Mesendoderm (in vitro differentiated cells): ENCODE results near the gene ZNF831.

Experiments
- DNase-seq: peaks from one replicate; pipeline ENCODE4 v3.0.0; 2013
- H2AK5ac ChIP-seq: 2 replicates; pipeline ENCODE4 v1.6.1; 2013; ENCODE audit warnings: low read length, inconsistent platforms
- H2BK120ac ChIP-seq: 2 replicates; pipeline ENCODE4 v1.6.1; 2013; ENCODE audit warnings: low read depth, mild to moderate bottlenecking, low read length, moderate library complexity, mixed read lengths
- H2BK15ac ChIP-seq: replicated peaks from 2 replicates; pipeline ENCODE4 v1.6.1; 2013; ENCODE audit warnings: low read depth, mild to moderate bottlenecking, moderate library complexity
- H2BK5ac ChIP-seq: 2 replicates; pipeline ENCODE4 v1.6.1; 2013; ENCODE audit warnings: low read length, inconsistent platforms
- H3K18ac ChIP-seq: 2 replicates; pipeline ENCODE4 v1.6.1; 2013; ENCODE audit warnings: mild to moderate bottlenecking, low read length, mixed read lengths
- H3K23ac ChIP-seq: one replicate; pipeline ENCODE4 v1.6.1; 2013; ENCODE audit warnings: low read length
- H3K27ac ChIP-seq: 2 replicates; pipeline ENCODE4 v1.5.1; 2013; ENCODE audit warnings: low read depth, mild to moderate bottlenecking, inconsistent platforms, low read length, moderate library complexity
- H3K27me3 ChIP-seq: 2 replicates; pipeline ENCODE4 v1.6.1; 2013; ENCODE audit warnings: low read length, control low read depth, mild to moderate bottlenecking, inconsistent platforms; ENCODE audit not compliant: insufficient read depth, poor library complexity
- H3K36me3 ChIP-seq: 2 replicates; pipeline ENCODE4 v1.6.1; 2013; ENCODE audit warnings: low read length, inconsistent platforms; ENCODE audit not compliant: control insufficient read depth, insufficient read depth
- H3K4ac ChIP-seq: one replicate; pipeline ENCODE4 v1.6.1; 2013; ENCODE audit warnings: low read depth, mild to moderate bottlenecking, low read length, moderate library complexity
- H3K4me1 ChIP-seq: 2 replicates; pipeline ENCODE4 v1.6.1; 2013; ENCODE audit warnings: low read depth, low read length, inconsistent platforms; ENCODE audit not compliant: control insufficient read depth
- H3K4me2 ChIP-seq: 2 replicates; pipeline ENCODE4 v1.6.1; 2013; ENCODE audit warnings: low read length
- H3K4me3 ChIP-seq: 2 replicates; pipeline ENCODE4 v1.5.1; 2013; ENCODE audit warnings: mild to moderate bottlenecking, low read length
- H3K56ac ChIP-seq: one replicate; pipeline ENCODE4 v1.6.1; 2013; ENCODE audit warnings: low read length
- H3K79me1 ChIP-seq: 2 replicates; pipeline ENCODE4 v1.6.1; 2013; ENCODE audit warnings: low read length, inconsistent platforms
- H3K79me2 ChIP-seq: 2 replicates; pipeline ENCODE4 v1.6.1; 2013; ENCODE audit warnings: mild to moderate bottlenecking, low read length; ENCODE audit not compliant: control insufficient read depth, insufficient read depth
- H3K9ac ChIP-seq: 2 replicates; pipeline ENCODE4 v1.6.1; 2013; ENCODE audit warnings: low read length, inconsistent platforms
- H4K5ac ChIP-seq: one replicate; pipeline ENCODE4 v1.6.1; 2013; ENCODE audit warnings: low read length
- H4K8ac ChIP-seq: one replicate; pipeline ENCODE4 v1.6.1; 2013; ENCODE audit warnings: low read depth, mild to moderate bottlenecking, control low read depth, low read length, moderate library complexity
- WGBS: extraction: QIAGEN DNeasy Blood & Tissue Kit; methylation state at CpG from one replicate; pipeline ENCODE4 v1.1.7; 2013; ENCODE audit warnings: low lambda C conversion rate, missing lambda C conversion rate; ENCODE audit not compliant: insufficient coverage; ENCODE audit errors: extremely low coverage; 5-methylcytosine and 5-hydroxymethylcytosine counted together

Gene ZNF831

GRCh38 chr20:59270380-59270779 lies 106.8 kb downstream of the ZNF831 start:
- Histone ChIP-seq H4K5ac (no peak overlapping the region), H2AK5ac (no peak overlapping the region), H3K56ac (no peak overlapping the region), H2BK15ac (no peak overlapping the region), H3K27ac (no peak overlapping the region), H3K23ac (no peak overlapping the region), H3K27me3 (no peaks in the 10 kb centered on the region), H3K9ac (no peak overlapping the region), H3K4ac (no peak overlapping the region), H3K79me1 (no peaks in the 10 kb centered on the region), H3K4me1 (no peaks in the 10 kb centered on the region), H2BK120ac (no peak overlapping the region), H4K8ac (no peak overlapping the region), H3K79me2 (no peaks in the 10 kb centered on the region), H3K36me3 (no peaks in the 10 kb centered on the region), H3K4me2 (no peak overlapping the region), H3K4me3 (no peak overlapping the region), H2BK5ac (no peak overlapping the region), H3K18ac (no peak overlapping the region)
- no peak for DNase-seq
- WGBS: no CpG with 5 or more reads among the region's 3 CpGs

DNA sequence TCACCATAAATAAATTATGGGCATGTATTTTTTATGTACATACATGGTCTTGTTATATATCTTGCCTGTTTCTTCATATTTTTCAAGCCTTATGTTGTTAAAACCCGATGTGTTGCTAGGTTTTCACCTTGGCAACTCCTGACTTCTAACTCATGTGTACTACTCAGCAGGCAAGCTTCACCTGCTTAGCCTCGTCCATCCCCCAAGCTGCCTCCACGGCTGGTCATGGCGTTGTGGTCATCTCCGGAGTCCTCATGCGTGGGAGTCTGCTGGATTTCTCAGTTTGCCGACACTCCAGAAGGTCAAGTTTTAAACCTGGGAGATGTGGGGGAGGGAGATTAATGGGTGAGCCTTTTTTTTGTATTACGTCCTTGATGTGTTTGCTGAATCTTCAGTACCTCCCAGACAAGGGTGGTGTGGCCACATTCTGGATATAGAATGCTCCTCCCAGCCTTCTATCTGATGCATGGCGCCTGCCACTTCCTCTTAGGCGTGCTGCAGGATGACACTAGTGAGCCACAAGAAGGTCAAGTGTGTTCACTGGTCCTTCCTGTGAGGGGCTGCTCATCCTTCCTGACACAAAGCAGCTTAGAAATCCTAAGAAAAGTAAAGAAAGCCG lies 110.2 kb downstream of the ZNF831 start:
- no peaks in the 10 kb centered on the region for H3K79me2 ChIP-seq
- H4K5ac ChIP-seq: no peak overlapping the region
- H2BK120ac ChIP-seq: no peak overlapping the region
- H3K4me2 ChIP-seq: no peak overlapping the region
- H2AK5ac ChIP-seq: no peak overlapping the region
- no peak overlapping the region for H3K56ac ChIP-seq
- no peaks in the 10 kb centered on the region for H3K4me1 ChIP-seq
- no peak overlapping the region for H3K4me3 ChIP-seq
- WGBS: no CpG with 5 or more reads among the region's 11 CpGs
- H3K18ac ChIP-seq: no peak overlapping the region
- H3K79me1 ChIP-seq: no peaks in the 10 kb centered on the region
- H4K8ac ChIP-seq: no peak overlapping the region
- H3K4ac ChIP-seq: no peak overlapping the region
- no peak for DNase-seq
- H3K27ac ChIP-seq: no peak overlapping the region
- no peaks in the 10 kb centered on the region for H3K27me3 ChIP-seq
- no peaks in the 10 kb centered on the region for H3K36me3 ChIP-seq
- no peak overlapping the region for H2BK15ac ChIP-seq
- no peak overlapping the region for H3K9ac ChIP-seq
- H2BK5ac ChIP-seq: no peak overlapping the region
- H3K23ac ChIP-seq: no peak overlapping the region

DNA sequence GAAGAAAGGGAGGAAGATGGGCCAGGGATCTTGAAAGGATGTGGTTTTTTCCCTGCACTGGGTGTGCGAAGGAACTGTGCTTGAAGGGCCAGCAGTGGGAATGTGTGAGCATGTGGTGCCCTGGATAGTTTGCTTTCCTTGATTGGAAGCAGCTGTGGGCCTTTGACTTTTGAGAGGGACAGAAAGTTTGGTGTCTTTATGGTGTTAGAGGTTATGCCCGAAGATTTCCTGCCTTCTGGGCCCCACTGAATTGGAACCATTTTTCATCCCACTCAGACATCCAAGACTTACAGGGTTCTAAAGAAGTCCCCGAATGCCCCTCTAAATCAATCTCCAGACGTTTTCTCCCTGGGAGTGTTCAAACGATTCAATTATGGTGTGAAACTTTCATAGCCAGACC lies 113.3 kb downstream of the ZNF831 start:
- Histone ChIP-seq H4K8ac (no peak overlapping the region), H2BK5ac (no peak overlapping the region), H2AK5ac (no peak overlapping the region), H3K9ac (no peak overlapping the region), H3K4ac (no peak overlapping the region), H2BK15ac (no peak overlapping the region), H3K4me3 (no peak overlapping the region), H3K18ac (no peak overlapping the region), H2BK120ac (no peak overlapping the region), H3K27me3 (no peaks in the 10 kb centered on the region), H3K27ac (no peak overlapping the region), H3K56ac (no peak overlapping the region), H3K4me1 (no peaks in the 10 kb centered on the region), H3K79me1 (no peaks in the 10 kb centered on the region), H3K23ac (no peak overlapping the region), H3K79me2 (no peaks in the 10 kb centered on the region), H4K5ac (no peak overlapping the region), H3K36me3 (no peaks in the 10 kb centered on the region), H3K4me2 (no peak overlapping the region)
- DNase-seq: no peak
- WGBS: no CpG with 5 or more reads among the region's 5 CpGs

- Histone ChIP-seq H3K4me3 (no peak overlapping the region), H3K79me1 (no peaks in the 10 kb centered on the region), H2BK15ac (no peak overlapping the region), H4K8ac (no peak overlapping the region), H3K4ac (no peak overlapping the region), H3K4me1 (no peaks in the 10 kb centered on the region), H3K4me2 (no peak overlapping the region), H3K18ac (no peak overlapping the region), H3K9ac (no peak overlapping the region), H3K56ac (no peak overlapping the region), H4K5ac (no peak overlapping the region), H2AK5ac (no peak overlapping the region), H3K79me2 (no peaks in the 10 kb centered on the region), H3K23ac (no peak overlapping the region), H3K27me3 (no peaks in the 10 kb centered on the region), H3K27ac (no peak overlapping the region), H3K36me3 (no peaks in the 10 kb centered on the region), H2BK5ac (no peak overlapping the region), H2BK120ac (no peak overlapping the region)
- DNase-seq: no peak
- WGBS: no CpG with 5 or more reads among the region's 5 CpGs
Measured at GRCh38 chr20:59284470-59284869, 120.8 kb downstream of the ZNF831 start.

DNA sequence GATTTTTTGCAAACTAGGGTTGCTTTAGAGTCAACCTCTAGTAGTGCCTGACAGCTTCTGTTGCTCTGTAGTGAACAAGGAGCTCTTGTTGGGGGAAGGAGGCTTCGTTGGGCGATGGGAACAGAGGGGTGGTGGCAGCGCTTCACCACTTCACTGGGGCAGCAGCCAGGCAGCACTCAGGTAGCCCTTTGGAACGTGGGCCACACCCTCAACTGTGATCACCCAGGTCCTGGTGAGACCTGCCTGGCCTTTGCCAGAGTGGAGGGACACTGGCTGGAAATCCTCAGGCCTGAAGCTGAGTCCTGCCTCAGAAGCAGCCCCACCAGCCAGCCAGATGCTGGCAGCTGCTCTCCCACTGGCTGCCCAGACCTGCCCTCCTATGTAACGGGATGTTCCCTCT lies 126.4 kb downstream of the ZNF831 start:
- no CpG with 5 or more reads among the region's 5 CpGs for WGBS
- Histone ChIP-seq H3K27me3 (no peaks in the 10 kb centered on the region), H3K18ac (no peak overlapping the region), H2BK15ac (no peak overlapping the region), H2BK5ac (no peak overlapping the region), H2AK5ac (no peak overlapping the region), H3K4ac (no peak overlapping the region), H3K4me1 (no peaks in the 10 kb centered on the region), H3K79me1 (no peaks in the 10 kb centered on the region), H4K5ac (no peak overlapping the region), H3K9ac (no peak overlapping the region), H3K56ac (no peak overlapping the region), H3K4me3 (no peak overlapping the region), H3K23ac (no peak overlapping the region), H3K4me2 (no peak overlapping the region), H4K8ac (no peak overlapping the region), H3K79me2 (no peaks in the 10 kb centered on the region), H3K27ac (no peak overlapping the region), H3K36me3 (no peaks in the 10 kb centered on the region), H2BK120ac (no peak overlapping the region)
- DNase-seq: no peak

DNA sequence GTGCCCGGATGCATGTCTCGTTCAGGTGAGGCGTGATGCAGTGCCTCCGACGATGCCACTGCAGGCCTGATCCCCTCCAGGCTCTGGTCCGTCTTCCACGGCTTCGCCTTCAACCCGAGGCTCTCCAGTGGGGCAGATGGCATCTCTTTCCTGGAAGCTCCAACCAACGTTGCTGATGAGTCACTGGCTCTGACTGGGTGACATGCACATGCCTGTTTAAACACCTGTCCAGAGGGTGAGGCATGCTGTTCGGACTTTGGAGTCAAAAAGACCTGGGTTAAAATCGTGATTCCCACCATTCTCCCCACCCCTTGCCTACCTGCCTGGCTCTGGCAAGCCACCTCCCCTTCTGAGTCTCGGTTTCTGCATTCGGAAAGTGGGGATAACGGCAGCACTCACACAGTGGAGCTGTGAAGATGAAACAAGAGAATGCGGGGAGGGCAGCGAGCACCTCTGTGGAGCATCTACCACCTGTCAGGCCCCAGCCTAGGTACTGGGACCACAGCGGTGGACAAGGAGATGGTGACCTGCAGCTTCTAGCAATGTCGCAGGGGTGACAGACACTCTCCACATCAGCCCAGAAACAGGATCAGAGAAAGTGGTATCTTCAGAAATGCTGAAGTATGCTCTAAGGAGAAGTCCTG lies 128.2 kb downstream of the ZNF831 start:
- H4K8ac ChIP-seq: no peak overlapping the region
- no peak overlapping the region for H3K23ac ChIP-seq
- H2BK5ac ChIP-seq: no peak overlapping the region
- H3K4me2 ChIP-seq: no peak overlapping the region
- no peak overlapping the region for H3K27ac ChIP-seq
- no CpG with 5 or more reads among the region's 19 CpGs for WGBS
- H3K36me3 ChIP-seq: no peaks in the 10 kb centered on the region
- no peaks in the 10 kb centered on the region for H3K79me1 ChIP-seq
- H3K27me3 ChIP-seq: no peaks in the 10 kb centered on the region
- no peak overlapping the region for H2BK120ac ChIP-seq
- H2BK15ac ChIP-seq: no peak overlapping the region
- no peak overlapping the region for H3K56ac ChIP-seq
- H3K9ac ChIP-seq: no peak overlapping the region
- H2AK5ac ChIP-seq: no peak overlapping the region
- no peaks in the 10 kb centered on the region for H3K4me1 ChIP-seq
- H3K18ac ChIP-seq: no peak overlapping the region
- H3K4ac ChIP-seq: peak overlapping the region; percentile 82
- H3K79me2 ChIP-seq: no peaks in the 10 kb centered on the region
- DNase-seq: no peak
- no peak overlapping the region for H4K5ac ChIP-seq
- no peak overlapping the region for H3K4me3 ChIP-seq
